HG03025 (cell line): Measurements from ENCODE around the gene PSMG4.
"Not testable (repeated sequence)": the region's sequence is repeated elsewhere in the genome, so short reads cannot be mapped to it uniquely, and the experiment has no call there.

Source experiments
- ATAC-seq: cut with Tn5 transposase; IDR thresholded peaks from one replicate; pipeline ENCODE4 v1.9.1; 2021; ENCODE audit warnings: mild to moderate bottlenecking, moderate library complexity; ENCODE audit not compliant: unreplicated experiment, low FRiP score

The PSMG4 gene

GRCh38 chr6:3230256-3230882 lies 28.4 kb upstream of the PSMG4 start:
- ATAC-seq = no peak

GRCh38 chr6:3230900-3231246 lies 27.9 kb upstream of the PSMG4 start:
- no peak for ATAC-seq

- no peak for ATAC-seq
These were observed 27.3 kb upstream of the PSMG4 start for GRCh38 chr6:3231247-3232016.

GRCh38 chr6:3232017-3232945 lies 26.5 kb upstream of the PSMG4 start:
- no peak for ATAC-seq

- no peak for ATAC-seq
These were observed 25.4 kb upstream of the PSMG4 start for GRCh38 chr6:3233321-3233720.

- ATAC-seq = no peak
These were observed 24.8 kb upstream of the PSMG4 start for GRCh38 chr6:3233904-3234303.

- ATAC-seq = no peak
These were observed 23.3 kb upstream of the PSMG4 start for GRCh38 chr6:3235486-3235885.

GRCh38 chr6:3236005-3236404 lies 22.7 kb upstream of the PSMG4 start:
- ATAC-seq = no peak

- no peak for ATAC-seq
These were observed 20.7 kb upstream of the PSMG4 start for GRCh38 chr6:3237761-3238662.

- ATAC-seq = no peak
These were observed 19.5 kb upstream of the PSMG4 start for GRCh38 chr6:3239110-3239830.

- no peak for ATAC-seq
These were observed 18.2 kb upstream of the PSMG4 start for GRCh38 chr6:3240595-3240994.

GRCh38 chr6:3241745-3242144 lies 17.0 kb upstream of the PSMG4 start:
- not testable (repeated sequence) for ATAC-seq

GRCh38 chr6:3242768-3243167 lies 16.0 kb upstream of the PSMG4 start:
- ATAC-seq = no peak

- no peak for ATAC-seq
These were observed 14.5 kb upstream of the PSMG4 start for GRCh38 chr6:3244003-3244831.

- not testable (repeated sequence) for ATAC-seq
These were observed 13.9 kb upstream of the PSMG4 start for GRCh38 chr6:3244832-3245161.

- ATAC-seq = no peak
These were observed 13.5 kb upstream of the PSMG4 start for GRCh38 chr6:3245216-3245615.

- ATAC-seq = no peak
These were observed 11.2 kb upstream of the PSMG4 start for GRCh38 chr6:3247255-3248146.

- ATAC-seq = no peak
These were observed 8.9 kb upstream of the PSMG4 start for GRCh38 chr6:3249821-3250220.
